GM21723 (cell line): ENCODE measurements around the gene PFN4.
"Not testable (repeated sequence)": the region's sequence is repeated elsewhere in the genome, so short reads cannot be mapped to it uniquely, and the experiment has no call there.

Experiments used
- ATAC-seq: cut with Tn5 transposase; IDR thresholded peaks from one replicate; pipeline ENCODE4 v1.9.1; 2021; ENCODE audit warnings: mild to moderate bottlenecking, moderate library complexity; ENCODE audit not compliant: unreplicated experiment

The PFN4 gene, protein sequence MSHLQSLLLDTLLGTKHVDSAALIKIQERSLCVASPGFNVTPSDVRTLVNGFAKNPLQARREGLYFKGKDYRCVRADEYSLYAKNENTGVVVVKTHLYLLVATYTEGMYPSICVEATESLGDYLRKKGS

DNA sequence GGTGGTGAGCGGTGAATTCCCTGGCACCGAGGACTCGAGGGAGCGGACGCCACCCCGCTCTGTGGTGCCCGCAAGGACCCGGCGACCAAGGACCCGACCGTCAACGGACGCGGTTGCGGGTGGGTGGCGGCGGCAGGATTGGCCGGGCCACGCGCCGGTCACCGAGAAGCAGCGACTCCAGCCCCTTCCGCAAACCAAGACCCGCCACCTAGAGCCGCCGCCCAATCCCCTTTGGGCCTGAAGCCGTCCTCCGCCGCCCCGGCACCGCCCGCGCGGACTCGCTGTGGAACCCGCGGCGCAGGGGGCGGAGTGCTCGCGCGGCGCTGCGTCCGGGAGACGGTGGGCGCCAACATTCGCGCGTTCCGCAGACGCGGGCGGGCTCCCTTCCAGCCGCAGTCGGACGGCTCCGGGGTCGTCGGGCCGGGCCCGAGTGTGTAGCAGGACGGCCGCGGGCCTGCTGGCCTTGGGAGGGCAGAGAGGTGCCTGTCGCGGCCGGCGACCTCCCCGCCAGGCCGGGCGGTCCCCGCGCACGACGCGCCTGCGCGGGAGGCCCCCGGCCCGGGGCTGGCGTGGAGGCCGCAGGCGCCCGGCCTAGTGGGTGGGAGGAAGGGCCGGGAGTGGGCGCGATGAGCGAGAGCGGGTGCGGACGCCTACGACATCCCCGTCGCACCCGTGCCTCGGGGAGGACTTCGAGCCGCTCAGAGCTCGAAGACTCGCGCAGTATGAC lies at the start of gene PFN4, which contains the start of gene FAM228B:
Gene PFN4 (minus strand): TSS at position 140 of the 727 bp plus-strand sequence. CDS start 799 bp downstream, outside the sequence.
Gene FAM228B (plus strand): TSS at position 275 of the 727 bp plus-strand sequence. CDS start 893 bp downstream, outside the sequence.
- peak; percentile 91 for ATAC-seq

DNA sequence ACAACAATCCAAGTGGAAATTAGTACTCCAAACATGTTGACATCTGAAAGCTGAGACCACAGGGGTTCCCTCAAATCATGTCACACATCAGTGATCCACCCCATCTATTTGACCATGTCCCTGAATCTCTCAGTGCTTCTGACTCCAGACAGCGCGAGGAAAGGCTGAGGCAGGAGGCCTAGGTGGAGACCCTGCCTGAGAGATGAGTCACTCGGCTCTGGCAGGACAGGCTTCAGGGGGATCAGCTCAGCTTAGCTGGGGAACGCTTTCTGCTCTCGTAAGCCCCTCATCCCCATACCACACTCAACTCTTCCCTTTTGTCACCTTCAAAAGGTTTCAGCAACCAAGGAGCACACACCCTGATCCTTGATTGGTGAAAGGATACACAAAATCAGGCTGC lies 45.9 kb upstream of the PFN4 start:
- no peak for ATAC-seq

DNA sequence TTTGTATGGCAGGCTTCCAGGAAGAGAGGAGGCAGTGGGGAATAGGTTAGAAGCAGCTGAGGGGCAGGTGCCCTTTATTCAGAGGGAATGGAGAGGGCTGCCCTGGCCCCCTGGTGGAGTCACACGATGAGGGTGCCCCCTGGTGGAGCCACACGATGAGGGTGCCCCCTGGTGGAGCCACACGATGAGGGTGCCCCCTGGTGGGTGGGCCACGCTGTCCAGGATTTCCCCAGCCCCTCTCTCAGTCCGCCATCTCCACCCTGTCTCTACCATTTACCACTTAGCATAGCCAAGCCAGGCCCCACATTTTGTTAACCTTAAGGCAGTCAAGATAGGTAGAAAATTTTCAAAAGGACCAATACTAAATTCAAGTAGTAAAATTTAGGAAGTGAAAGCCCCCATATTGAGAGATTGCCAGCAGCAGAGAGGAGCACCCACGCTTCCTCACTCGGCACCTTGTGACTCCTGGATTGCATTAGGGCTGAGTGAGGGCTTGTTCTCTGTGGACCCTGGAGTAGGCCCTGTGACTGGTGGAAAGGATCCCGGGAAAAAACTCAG lies 41.4 kb upstream of the PFN4 start:
- peak; percentile 79 for ATAC-seq

DNA sequence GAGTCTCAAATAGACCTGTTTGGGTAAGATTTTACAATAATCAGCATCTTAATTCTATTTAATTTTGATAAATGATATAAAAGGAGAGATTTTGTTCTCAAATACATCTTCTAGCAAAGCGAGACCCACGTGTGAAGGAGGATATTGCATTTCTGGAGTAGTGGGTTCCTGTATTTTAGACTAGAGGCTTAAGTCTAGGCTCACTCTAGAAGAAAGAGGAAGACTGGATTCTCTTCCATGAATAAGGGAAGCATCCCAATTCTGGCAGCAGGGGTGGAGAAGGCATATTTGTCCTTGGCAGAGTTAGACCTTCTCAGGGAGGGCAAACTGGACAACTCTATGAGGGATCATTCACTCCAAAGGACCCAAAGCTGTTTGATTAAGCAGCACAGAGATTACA lies 40.5 kb upstream of the PFN4 start:
- ATAC-seq: no peak

DNA sequence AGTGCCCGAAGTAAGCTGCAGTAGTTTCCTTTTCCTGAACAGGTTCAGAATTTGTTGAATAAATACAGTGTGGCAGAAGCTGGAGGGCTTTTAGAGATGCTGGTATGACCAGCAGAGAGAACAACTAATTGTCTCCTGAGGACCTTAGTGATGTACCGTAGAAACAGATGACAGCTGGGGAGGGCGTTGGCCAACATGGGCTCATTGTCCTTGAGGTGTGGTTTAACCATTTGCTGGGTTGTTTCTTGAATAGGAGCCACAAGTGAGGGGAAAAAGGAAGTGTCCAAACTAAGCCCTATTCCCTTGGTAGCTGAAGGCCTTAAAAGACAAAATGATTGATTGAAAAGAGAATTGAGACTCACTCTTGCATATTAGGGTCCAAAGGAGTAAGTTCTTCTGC lies 40.1 kb upstream of the PFN4 start:
- no peak for ATAC-seq

DNA sequence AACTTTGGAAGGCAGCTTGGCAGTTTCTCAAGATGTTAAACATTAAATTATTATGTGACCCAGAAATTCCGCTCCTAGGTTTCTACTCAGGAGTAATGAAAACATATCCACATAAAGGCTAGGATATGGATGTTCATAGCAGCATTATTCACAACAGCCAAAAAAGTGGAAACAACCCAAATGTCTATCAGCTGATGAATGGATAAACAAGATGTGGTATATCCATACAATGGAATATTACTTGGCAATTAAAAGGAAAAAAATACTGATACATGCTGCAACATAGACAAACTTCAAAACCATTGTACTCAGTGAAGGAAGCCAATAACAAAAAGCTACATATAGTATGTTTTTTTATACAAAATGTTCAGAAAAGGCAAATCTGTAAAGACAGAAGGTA lies 39.4 kb upstream of the PFN4 start:
- no peak for ATAC-seq

DNA sequence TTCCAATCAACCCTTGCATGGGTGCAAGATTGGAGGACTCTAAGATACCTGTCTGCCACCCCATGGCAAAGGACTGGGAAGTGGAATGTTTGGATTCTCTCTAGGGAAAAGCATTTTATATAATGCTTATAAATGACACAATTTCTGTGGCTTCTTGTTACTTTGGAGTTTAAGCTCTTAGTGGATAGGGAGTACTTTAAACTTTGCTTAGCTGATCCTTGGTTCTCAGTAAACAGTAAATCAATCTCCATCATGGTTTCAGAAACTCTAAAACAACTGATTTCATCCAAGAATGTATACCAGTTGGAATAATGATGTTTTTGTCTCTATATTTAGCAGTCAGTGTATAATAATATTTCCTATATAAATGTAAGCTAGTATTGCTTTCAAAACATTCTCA lies 37.6 kb upstream of the PFN4 start:
- no peak for ATAC-seq

DNA sequence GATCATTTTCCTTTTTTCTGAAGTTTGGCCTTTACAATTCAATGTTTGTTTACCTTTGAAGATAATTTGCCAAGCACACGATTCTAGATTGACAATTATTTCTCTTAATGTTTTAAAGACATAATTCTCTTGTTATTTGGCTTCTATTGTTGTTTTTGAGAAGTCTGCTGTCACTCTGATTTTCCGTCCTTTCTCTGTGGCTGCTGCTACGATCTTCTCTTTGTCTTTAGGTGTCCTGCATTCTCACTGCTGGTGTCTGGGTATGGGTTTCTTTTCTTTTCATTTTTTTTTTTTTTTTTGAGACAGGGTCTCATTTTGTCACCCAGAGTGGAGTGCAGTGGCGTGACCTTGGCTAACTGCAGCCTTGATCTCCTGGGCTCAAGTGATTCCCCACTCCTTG lies 36.6 kb upstream of the PFN4 start:
- no peak for ATAC-seq

DNA sequence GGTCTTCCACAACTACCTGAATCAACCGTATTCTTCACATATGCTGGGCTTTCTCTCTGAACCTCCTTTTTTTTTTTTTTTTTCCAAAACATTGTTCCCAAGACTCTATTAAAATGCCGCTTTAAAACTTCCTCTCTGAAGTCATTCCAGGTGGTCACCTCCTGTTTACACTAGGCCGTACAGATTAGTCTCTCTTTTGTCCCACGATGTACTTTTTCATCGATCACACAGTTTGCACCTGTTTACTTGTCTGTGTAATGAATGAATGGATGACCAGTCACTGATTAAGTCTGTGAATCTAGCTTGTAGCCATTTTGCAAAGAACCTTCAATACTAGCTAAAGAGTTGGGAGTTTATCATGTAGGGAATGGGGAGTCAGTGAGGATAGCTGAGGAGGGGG lies 35.0 kb upstream of the PFN4 start:
- ATAC-seq: no peak

DNA sequence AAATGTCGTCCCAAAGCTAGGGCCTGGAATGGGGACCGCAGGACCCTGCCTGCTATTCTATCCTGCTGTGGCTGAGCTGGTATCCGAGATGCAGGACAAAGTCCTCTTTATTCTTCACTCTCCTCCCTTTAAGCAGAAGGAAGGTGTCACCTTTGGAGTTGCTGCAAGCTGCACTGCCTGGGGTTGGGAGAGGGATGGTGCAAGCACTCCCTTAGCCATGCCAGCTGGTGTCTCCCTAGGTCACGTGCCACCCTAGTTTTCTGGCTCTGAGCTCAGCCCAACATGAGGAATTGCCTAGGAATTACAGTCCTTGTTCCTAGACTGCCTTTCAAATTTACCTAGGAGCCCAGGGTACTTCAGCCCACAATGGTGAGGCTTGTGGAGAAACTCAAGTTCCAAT lies 30.3 kb upstream of the PFN4 start:
- ATAC-seq: no peak

DNA sequence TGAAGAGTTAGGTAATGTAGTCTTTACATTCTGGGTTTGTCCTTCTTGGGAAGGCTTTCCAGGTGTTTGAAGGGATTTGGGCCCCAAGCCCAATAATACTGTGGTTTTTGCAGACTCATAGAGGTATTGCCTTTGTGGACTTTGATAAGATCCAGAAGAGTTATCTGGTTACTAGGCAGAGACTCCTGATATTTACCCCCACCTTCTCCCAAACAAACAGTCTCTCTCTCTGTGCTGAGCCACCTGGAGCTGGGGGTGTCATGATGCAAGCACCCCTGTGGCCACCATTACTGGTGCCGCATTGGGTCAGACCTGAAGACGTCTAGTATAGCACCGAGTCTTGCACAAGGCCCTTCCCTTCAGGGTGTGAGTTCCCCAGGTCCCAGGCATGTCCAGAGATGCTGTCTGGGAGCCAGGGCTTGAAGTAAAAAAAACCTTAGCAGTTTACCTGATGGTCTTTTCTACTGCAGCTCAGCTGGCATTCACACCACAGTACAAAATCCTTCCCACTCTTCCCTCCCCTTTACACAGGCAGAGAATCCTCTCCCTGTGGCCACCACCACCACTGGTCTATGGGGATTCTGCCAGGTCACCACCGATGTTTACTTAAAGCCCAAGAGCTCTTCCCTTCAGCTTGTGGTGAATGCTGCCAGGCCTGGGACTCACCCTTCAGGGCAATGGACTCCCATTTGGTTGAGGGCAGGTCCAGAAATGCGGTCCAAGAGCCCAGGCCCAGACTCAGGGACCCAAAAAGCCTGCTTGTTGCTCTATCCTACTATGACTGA lies 29.5 kb upstream of the PFN4 start:
- no peak for ATAC-seq

DNA sequence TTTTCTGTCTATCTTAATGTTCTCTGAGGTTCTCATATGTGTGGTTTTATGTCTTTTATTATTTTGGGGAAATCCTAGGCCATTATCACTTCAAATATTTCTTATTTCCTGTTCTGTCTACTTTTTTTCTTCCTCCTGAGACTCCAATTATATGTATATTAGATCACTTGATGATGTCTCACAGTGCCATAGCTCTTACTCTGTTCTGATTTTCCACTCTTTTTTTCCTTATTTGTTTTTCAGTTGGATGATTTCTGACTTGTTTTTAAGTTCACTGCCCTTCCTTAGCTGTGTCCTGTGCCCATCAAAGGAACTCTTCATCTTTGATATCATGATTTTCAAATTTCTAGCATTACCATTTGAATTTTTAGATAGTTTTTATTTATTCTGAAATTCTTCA lies 24.2 kb upstream of the PFN4 start:
- no peak for ATAC-seq

DNA sequence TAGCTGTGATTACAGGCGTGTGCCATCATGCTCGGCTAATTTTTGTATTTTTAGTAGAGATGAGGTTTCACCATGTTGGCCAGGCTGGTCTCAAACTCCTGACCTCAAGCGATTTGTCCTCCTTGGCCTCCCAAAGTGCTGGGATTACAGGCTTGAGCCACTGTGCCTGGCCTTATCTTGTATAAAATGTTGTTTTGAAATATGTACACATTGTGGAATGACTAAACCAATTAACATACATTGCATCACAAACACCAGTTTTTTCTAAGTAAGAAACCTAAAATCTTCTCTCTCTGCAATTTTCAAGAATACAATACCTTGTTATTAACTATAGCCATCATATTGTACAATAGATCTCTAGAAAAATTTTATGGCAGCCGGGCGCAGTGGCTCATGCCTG lies 17.2 kb upstream of the PFN4 start:
- ATAC-seq: not testable (repeated sequence)

DNA sequence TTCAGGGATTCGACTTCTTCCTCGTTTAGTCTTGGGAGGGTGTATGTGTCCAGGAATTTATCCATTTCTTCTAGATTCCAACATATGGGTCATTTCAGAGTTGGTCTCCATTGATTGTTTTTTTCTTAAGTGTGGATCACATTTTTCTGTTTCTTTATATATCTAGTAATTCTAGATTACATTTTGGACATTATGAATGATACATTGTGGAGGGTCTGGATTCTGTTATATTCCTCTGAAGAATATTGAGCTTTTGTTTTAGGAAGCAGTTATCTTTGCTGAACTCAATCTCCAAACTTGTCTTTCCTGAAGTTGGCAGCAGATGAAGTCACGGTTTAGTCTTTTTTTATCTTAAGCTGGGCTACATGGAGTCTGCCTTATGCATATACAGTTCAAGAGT lies 9.4 kb upstream of the PFN4 start:
- no peak for ATAC-seq

DNA sequence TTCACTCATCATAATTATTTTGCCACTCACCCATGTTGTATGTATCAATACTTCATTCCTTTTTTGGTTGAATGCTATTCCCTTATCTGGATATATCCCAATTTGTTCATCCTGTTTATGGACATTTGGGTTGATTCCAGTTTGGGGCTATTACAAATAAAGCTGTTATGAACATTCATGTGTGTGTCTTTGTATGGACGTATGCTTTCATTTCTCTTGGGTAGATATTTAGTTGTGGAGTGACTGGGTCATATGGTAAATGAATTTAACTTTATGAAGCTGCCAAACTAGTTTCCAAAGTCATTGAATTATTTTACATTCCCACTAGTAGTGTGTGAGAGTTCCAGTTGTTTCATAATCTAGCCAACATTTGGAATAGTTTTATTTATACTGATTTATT lies 2.8 kb upstream of the PFN4 start:
- ATAC-seq: no peak

DNA sequence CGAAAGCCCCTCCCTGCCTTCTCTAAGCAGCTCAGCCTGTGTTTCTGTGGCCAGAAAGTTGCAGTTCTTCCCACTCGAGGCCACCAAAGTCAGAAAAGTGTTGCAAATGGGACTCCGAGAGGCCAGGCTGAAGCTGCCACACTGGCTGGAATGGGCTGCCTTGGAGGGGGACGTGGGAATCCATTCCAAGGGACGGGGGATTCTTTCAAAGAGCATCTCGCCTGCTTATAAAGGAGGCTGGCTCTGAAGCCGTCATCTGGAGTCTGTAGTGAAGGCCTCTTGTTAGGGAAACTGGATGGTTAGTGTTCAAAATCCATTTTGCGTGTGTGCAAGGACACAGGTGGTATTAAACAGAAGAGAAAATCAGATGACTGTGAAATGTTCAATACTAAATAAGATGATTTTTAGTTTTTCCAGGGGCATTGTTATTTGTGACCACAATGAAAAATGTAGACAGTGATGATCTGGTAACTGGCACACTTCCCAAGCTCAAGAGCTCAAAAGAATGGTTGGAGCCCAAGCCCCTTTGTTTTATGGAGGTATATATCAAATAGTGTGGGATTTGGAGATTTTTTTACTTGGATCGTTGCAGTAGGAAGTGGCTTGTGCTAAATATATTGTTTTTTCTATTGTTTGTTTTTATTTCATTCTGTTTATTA lies 917 bp upstream of the PFN4 start:
- ATAC-seq: peak; percentile 27

DNA sequence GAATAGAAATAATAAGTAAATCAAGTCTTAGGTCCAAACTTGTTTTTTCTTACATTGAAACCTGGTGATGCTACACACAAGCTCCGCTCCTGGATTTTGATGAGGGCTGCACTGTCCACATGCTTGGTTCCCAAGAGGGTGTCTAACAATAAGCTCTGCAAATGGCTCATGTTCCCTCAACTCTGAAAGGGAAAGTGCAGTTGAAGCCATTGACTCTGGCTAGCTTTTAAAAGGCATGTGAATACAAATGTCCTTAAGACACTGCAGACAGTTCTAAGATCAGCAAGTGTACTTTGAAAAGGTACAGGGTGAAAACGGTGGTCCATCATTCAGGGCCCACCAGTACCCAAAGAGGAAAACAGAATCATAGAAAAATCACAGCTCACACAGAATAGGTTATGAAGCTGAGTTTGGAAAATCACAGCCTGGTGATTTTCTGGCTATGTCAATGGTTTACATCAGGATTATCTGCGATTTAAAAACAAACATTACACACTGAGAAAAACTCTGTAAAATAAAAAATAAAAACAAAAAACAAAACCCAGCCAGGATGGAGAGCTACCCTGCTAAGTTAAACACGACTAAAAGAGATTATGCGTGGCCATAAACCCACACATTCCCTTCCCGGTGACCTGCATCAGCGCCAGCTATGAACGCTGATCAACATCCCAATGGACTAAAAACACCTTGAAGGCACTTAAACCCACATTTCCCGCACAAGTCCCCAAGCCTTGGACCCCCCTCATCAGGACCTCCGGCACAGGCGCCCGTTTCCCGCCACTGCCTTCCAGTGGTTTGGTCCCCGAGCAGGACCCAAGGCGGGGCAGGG lies 554 bp downstream of the PFN4 start:
- peak; percentile 38 for ATAC-seq

DNA sequence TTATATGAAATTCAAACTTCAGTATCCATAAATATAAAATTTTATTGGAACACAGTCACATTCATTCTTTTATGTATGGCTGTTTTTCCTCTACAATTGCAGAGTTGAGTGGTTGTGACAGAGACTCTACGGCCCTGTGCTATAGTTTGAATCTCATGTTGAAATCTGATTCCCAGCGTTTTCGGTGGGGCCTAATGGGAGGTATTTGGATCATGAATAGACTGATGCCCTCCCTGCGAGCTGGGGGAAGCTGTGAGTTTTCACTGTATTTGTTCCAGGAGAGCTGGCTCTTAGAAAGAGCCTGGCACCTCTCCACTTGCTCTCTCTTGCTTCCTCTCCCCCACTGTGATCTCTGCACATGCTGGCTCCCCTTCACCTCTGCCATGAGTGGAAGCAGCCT lies 1.7 kb downstream of the PFN4 start:
- ATAC-seq: no peak

DNA sequence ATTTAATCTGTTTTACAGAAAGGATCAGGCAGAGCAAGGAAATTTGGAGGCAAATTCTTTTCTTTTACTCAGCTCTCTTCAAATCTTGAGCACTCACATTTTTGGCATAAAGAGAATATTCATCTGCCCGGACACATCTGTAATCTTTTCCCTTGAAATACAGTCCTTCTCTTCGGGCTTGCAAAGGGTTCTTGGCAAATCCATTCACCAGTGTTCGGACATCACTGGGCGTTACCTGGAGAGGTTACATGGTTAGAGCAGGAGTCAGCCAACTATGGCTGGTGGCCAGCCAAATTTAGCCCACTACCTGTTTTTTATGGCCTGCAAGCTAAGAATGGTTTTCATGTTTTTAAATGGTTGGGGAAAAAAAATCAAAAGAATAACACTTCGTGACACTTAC lies 2.1 kb downstream of the PFN4 start:
- no peak for ATAC-seq

DNA sequence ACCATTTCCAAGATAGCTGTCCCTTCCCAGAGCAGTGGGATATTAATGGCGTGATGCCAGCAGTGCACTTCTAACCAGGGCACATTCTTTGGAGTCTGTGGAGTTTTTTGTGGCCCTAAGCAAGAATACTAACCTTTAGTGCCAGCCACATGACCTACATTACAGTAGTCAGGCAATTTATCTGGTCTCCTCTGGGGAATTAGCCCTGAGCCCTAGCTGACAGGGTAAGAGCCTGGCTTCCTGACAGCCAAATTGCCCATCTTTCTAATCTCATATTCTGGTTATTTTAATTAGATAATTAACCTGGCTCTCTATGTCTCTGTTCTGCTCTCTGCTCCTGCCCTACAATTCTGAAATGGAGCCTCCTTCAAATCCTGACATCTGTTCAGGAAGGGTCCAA lies 5.2 kb downstream of the PFN4 start:
- ATAC-seq: no peak
